Measurements from ENCODE around the gene MYO1D.

GRCh38 chr17:32684087-32684958 lies 192.6 kb downstream of the MYO1D start:
- TF ChIP-seq POLR2AphosphoS5 (IDR thresholded peaks at IDR 0.05) (no peak), CTCF (IDR thresholded peaks at IDR 0.05) (no peak), POLR2A (IDR thresholded peaks at IDR 0.05) (no peak)

All from suprapubic skin (tissue), 4 donors.